GM19328 (cell line): ENCODE measurements around the gene MUC20.

Experiments used
- ATAC-seq: cut with Tn5 transposase; IDR thresholded peaks from one replicate; pipeline ENCODE4 v1.9.1; 2021; ENCODE audit warnings: mild to moderate bottlenecking, moderate library complexity; ENCODE audit not compliant: unreplicated experiment

The MUC20 gene

GRCh38 chr3:195754141-195754540 lies 33.4 kb downstream of the MUC20 start:
- no peak for ATAC-seq

DNA sequence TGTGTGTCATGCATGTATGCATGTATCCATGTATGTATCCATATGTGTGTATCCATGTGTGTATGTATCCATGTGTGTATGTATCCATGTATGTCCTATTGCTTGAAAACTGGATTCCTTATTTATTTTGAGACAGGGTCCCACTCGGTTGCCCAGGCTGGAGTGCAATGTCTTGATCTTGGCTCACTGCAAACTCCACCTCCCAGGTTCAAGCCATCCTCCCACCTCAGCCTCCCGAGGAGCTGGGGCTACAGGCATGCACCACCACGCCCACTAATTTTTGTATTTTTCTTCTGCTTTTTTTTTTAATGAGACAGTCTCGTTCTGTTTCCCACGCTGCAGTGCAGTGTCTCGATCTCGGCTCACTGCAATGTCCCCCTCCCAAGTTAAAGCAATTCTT lies 34.1 kb downstream of the MUC20 start:
- ATAC-seq: no peak

- no peak for ATAC-seq
These were observed 34.6 kb downstream of the MUC20 start for GRCh38 chr3:195755391-195755790.

DNA sequence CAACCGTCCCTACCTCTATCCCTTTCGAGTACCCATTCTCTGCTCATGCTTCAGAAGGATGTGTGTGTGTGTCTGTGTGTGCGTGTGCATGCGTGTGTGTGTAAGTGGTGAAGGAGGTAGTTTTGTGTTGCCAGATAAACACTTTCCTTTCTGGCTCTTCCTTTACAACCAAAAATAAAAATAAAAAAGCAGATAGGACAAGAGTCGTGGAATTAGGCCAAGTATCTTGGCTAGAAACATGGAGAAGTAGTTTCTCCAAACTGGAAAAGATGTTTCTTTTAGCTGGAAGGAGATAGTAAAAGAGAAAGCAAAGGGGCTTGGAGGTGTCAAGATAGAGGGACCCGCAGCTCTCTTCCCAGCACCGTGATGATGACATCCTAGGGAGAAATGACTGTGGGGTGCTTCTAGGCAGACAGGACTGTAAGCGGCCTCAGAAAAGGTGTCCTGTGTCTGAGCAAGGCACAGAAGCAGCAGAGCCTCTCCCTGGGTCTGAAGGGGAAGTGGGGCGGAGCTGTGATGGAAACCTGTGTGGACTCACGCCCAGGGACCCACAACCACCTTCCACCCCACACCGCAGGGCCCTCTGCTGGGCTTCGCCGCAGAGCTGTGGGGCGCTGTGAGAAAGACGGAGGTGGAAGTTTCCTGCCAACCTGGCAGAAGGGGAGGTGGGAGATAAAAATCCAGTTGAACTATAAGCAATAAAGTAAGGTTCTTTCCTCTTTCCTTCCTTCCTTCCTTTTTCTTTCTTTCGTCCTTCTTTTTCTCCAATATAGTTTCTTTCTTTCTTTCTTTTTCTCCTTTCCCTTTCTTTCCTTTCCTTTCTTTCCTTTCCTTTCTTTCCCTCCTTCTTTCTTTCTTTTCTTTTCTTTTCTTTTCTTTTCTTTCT lies 35.3 kb downstream of the MUC20 start:
- no peak for ATAC-seq

DNA sequence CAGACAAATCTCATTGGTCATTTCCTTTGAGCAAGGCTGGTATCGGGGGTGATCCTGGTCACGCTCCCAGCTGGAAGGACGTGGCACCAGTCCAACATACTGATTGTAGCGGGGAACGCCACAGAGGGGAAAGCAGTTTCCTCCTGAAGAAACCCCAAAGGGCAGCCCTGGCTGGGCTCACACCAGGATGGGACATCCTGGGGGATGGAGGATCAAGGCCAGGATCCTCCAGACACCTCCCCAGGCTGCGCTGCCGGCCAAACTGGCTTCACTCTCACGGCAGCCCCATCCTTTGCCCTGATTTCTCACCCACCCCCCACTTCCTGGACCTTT lies 36.6 kb downstream of the MUC20 start:
- no peak for ATAC-seq

DNA sequence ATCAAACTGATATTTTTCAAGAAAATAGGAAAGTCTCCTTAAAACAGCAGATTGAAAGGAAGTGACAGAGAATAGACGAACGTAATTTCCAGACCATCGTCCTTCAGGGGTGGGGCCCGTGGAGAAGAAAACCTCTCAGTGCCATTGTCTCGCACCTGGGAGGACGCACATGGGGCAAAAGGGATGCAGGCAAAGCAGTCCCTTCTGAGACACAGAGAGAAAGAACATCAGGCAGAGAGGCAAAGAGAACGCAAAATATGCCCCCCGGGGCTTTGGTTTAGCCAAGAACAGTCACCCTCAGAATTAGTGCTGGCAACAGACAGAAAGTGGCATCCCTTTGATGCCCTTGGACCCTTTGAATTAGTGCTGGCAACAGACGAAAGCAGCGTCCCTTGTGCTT lies 37.0 kb downstream of the MUC20 start:
- no peak for ATAC-seq

DNA sequence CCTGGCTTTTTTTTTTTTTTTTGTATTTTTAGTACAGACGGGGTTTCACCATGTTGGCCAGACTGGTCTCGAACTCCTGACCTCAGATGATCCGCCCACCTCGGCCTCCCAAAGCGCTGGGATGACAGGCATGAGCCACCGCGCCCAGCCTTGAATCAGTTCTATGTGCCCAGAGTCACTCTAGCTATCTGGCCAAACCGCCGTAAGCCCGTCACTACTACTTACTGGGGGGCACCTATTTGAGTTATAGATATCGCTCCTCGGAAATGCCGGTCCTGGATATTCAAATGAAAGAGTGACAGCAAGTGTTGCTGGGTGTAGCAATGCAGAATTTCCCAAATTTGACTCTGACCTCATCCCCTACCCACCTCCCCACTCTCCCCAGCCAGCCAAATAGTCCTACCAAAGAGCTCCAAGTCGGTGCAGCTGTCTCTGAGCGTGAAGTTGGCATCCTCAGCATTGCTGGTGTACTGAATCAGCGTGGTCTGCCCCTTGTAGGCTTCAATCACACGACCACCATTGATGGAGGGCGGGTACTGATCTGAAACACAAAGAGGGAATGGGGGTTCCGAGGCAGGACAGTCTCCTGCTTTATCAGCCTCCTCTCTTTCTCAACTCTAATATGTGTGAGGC lies 38.1 kb downstream of the MUC20 start:
- ATAC-seq: no peak

GRCh38 chr3:195760345-195761122 lies 39.8 kb downstream of the MUC20 start:
- no peak for ATAC-seq

DNA sequence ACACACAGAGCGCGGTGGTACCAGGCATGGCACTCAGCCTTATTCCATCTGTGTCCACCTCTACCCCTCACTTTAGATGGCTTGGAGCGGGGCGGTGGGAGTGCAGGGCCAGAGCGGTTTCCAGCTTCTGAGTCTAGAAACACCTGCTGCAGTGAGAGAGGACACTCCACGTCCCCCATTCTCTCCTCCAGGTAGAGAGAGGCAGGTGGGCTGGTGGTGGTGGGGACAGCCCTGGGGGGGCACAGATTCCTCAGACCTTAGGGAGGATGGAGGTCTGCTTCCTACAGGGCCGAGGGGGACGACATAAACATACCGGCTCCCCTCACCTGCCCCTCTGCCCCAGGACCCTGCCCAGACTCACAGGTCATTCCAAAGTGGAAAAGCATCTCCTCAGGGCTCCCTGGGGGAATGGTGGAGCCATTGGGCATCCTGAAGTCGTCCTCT lies 40.4 kb downstream of the MUC20 start:
- no peak for ATAC-seq

GRCh38 chr3:195761567-195762248 lies 40.9 kb downstream of the MUC20 start:
- ATAC-seq: no peak

GRCh38 chr3:195762249-195762585 lies 41.4 kb downstream of the MUC20 start:
- no peak for ATAC-seq

DNA sequence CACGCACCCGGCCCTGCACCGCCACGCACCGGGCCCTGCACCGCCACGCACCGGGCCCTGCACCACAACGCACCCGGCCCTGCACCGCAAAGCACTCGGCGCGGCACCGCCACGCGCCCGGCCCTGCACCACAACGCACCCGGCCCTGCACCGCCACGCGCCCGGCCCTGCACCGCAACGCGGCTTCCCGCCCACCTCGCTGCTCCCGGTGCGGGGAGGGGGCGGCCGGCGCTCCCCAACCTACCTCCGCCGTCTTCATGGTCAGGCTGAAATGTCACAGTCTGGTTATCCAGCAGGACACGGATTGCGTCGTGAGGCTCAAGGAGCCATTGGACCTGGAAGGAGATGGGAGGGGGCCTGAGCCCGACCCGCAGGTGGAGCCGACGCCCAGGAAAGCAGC lies 41.8 kb downstream of the MUC20 start:
- ATAC-seq: no peak

DNA sequence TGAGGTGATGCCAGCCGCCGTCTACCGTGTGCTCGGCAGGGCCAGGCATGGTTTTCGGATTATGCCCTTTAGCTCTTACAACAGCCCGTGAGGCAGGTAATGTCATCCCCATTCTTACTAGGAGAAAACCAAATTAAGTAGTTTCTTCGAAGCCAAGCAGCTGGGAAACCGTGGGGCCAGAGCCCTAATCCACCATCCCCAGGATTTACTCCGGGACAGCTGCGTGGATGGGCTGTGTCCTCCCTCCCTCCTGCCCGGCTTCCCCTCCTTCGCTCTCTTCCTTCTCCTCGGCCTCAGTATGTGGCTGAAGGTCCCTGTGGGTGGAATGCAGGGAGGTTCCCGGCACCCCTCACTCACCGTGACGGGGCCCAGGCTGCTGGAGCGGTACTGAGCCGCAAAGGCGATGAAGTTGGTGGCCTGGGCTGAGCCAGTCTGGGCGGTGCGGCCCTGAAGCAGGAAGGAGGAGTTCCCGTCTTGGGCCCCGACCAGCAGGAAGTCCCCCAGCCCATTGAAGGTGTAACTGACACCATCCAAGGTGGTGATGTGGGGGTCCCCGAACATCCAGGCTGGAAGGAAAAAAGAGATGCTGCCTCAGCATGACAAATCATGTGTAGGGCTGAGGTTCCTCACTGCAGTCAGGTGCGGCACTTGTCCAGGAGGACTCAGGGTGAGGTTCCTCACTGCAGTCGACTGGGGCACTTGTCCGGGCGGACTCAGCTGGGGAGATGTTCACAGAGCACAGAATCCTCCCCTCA lies 42.5 kb downstream of the MUC20 start:
- no peak for ATAC-seq

GRCh38 chr3:195763843-195764825 lies 43.4 kb downstream of the MUC20 start:
- no peak for ATAC-seq

GRCh38 chr3:195764961-195765706 lies 44.4 kb downstream of the MUC20 start:
- no peak for ATAC-seq

GRCh38 chr3:195766671-195767070 lies 45.9 kb downstream of the MUC20 start:
- no peak for ATAC-seq

- ATAC-seq: no peak
These were observed 47.0 kb downstream of the MUC20 start for GRCh38 chr3:195767792-195768191.

GRCh38 chr3:195768414-195768813 lies 47.6 kb downstream of the MUC20 start:
- ATAC-seq: no peak

- no peak for ATAC-seq
These were observed 48.1 kb downstream of the MUC20 start for GRCh38 chr3:195768831-195769303.
